Left forelimb (tissue), 1 donor: Measurements from ENCODE around the gene SERPINA1.
"Not testable (repeated sequence)": the region's sequence is repeated elsewhere in the genome, so short reads cannot be mapped to it uniquely, and the experiment has no call there.

Experiments used
- DNase-seq: peaks from one replicate; pipeline ENCODE4 v3.0.0-alpha.2; 2018; ENCODE audit warnings: low spot score

The SERPINA1 gene

GRCh38 chr14:94369766-94370523, 18.5 kb downstream of the SERPINA1 start:
- not testable (repeated sequence) for DNase-seq

GRCh38 chr14:94368956-94369355, 19.4 kb downstream of the SERPINA1 start:
- DNase-seq = no peak

GRCh38 chr14:94368243-94368590, 20.2 kb downstream of the SERPINA1 start:
- no peak for DNase-seq

GRCh38 chr14:94367347-94368242, 20.8 kb downstream of the SERPINA1 start:
- no peak for DNase-seq

- no peak for DNase-seq
Measured at GRCh38 chr14:94366146-94366915, 22.1 kb downstream of the SERPINA1 start, which contains the start of gene SERPINA2. Gene SERPINA2 (minus strand): TSS chr14:94366698.

GRCh38 chr14:94365624-94366023, 22.8 kb downstream of the SERPINA1 start:
- no peak for DNase-seq

GRCh38 chr14:94364964-94365363, 23.4 kb downstream of the SERPINA1 start:
- no peak for DNase-seq

- DNase-seq = no peak
Measured at GRCh38 chr14:94364037-94364436, 24.4 kb downstream of the SERPINA1 start.

- DNase-seq = no peak
Measured at GRCh38 chr14:94363151-94363624, 25.2 kb downstream of the SERPINA1 start.

- no peak for DNase-seq
Measured at GRCh38 chr14:94362614-94363133, 25.7 kb downstream of the SERPINA1 start.

GRCh38 chr14:94361682-94362081, 26.7 kb downstream of the SERPINA1 start:
- no peak for DNase-seq

GRCh38 chr14:94360945-94361565, 27.3 kb downstream of the SERPINA1 start:
- no peak for DNase-seq

- DNase-seq = no peak
Measured at GRCh38 chr14:94357166-94357565, 31.2 kb downstream of the SERPINA1 start.

GRCh38 chr14:94356379-94357056, 31.9 kb downstream of the SERPINA1 start:
- DNase-seq = no peak

GRCh38 chr14:94355191-94355794, 33.1 kb downstream of the SERPINA1 start:
- no peak for DNase-seq

GRCh38 chr14:94354638-94355185, 33.7 kb downstream of the SERPINA1 start:
- no peak for DNase-seq

- not testable (repeated sequence) for DNase-seq
Measured at GRCh38 chr14:94354190-94354589, 34.2 kb downstream of the SERPINA1 start.

- no peak for DNase-seq
Measured at GRCh38 chr14:94349276-94349675, 39.1 kb downstream of the SERPINA1 start.

GRCh38 chr14:94348836-94349235, 39.6 kb downstream of the SERPINA1 start:
- no peak for DNase-seq

GRCh38 chr14:94346841-94347240, 41.6 kb downstream of the SERPINA1 start:
- no peak for DNase-seq
